OCI-M2 (cell line): Measurements from ENCODE around the gene SCARB1.

Source experiments
- DNase-seq: peaks from one replicate; lab custom pipeline; 2025; ENCODE audit not compliant: unreplicated experiment; lab: John Stamatoyannopoulos, UW

SCARB1 gene

DNA sequence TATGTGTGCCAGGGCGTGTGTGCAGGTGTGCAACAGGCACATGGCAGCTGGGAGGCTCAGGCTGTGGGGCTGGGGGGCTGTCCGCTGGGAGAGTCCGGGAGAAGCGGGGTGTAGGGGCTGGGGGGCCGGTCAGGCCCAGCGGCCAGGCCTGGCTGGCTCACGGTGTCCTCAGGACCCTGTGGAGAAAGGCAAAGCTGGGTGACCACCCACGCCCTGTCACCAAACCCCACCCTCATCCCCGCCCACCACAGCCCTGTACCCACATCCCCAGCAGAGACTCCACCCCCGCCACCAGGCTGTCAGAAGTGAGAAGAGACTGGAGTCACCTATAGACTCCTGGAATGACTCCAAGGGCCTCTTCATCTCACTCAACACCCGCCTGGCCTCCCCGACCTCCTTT lies 85.3 kb downstream of the SCARB1 start:
- no peak for DNase-seq

GRCh38 chr12:124777399-124778372 lies 86.0 kb downstream of the SCARB1 start:
- no peak for DNase-seq

- DNase-seq = no peak
These were observed 87.5 kb downstream of the SCARB1 start for GRCh38 chr12:124776125-124776513.

DNA sequence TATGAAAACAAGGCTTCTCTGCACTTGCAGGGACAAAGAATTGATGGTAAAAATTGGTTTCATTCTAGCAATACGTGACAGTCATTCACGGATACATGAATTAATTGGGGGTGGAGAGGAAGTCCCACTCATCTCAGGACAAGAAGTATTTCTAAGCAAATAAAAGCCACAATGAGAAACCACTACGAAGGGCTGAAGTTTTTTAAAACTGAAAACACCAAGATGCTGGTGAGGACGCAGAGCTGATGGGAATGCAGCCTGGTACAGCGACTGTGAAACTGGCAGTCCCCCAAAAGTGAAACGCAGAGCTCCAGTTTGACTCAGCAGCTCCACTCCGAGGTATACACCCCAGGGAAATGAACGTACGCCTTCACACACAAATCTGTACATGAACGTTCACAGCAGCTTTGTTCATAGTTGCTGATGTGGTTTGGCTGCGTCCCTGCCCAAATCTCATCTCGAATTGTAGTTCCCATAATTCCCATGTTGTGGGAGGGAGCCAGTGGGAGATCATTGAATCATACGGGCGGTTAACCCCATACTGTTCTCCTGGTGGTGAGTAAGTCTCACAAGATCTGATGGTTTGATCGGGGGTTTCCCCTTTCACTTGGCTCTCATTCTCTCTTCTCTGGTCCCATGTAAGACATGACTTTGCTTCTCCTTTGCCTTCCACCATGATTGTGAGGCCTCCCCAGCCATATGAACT lies 89.0 kb downstream of the SCARB1 start:
- no peak for DNase-seq

- no peak for DNase-seq
These were observed 89.6 kb downstream of the SCARB1 start for GRCh38 chr12:124774054-124774461.

GRCh38 chr12:124772289-124773170 lies 91.1 kb downstream of the SCARB1 start:
- DNase-seq = no peak

DNA sequence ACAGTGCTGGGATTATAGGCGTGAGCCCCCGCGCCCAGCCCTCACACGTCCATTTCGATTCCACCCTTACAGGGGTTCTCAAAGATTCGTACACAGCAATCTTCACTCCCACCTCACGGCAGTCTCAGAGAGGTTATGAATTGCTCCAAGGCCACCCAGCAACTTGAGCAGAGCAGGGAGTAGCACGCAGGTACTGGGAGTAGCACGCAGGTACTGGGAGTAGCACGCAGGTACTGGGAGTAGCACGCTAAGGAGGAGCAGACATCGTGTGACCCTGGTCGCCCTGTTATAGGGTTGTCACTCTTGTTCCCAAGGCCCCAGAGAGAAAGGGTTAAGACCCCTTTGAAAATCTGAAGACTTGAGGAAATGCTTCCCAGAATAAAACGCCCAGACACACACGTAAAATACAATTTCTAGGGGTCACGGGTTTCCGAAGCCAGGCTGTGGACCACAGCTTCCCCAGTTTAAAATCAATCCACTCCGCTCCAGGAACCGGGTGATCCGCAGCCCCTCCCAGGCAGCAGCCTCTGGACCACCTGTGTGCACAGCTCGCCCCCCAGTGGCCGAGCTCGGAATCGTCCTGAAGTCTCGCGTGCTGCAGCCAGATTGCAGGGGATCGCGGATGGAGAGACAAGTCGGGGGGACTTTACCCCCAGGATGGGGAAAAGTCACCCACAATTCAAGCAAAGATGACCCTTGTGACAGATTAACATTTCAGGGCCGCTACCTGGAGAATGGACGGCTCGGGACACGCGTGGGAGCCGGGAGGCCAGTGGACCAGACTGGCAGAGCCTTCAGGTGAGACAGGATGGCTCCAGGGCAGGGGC lies 92.0 kb downstream of the SCARB1 start:
- peak; percentile 19 for DNase-seq

- DNase-seq = no peak
These were observed 92.9 kb downstream of the SCARB1 start for GRCh38 chr12:124770728-124771127.

DNA sequence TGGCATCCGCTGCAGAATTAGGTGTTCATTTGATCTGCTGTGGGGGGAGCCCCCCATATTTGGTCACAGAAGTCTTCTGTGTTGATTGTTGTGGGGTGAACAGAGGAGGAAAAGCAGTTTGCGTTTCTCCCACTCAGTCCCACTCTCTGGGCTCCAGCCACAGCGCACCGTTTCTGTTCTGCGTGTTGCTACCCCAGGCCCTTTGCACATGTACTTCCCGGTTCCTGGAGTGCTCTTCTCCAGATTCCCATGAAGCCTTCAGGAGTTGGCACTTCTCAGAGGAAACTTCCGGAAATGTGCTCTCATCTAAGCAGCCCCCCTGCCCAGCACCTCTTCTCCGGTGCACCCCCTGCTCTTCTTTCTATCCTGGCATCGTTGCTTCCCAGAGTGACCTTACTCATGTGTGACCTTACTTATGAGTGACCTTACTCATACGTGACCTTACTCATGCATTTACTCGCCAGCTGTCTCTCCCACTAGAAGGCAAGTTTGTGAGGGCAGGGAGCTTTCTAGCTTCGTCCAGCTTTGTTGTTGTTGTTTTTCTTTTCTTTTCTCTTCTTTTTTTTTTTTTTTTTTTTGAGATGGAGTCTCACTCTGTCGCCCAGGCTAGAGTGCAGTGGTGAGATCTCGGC lies 93.7 kb downstream of the SCARB1 start:
- no peak for DNase-seq

- DNase-seq = no peak
These were observed 94.5 kb downstream of the SCARB1 start for GRCh38 chr12:124769163-124769530.

- no peak for DNase-seq
These were observed 95.1 kb downstream of the SCARB1 start for GRCh38 chr12:124768452-124769162.

GRCh38 chr12:124767066-124767821 lies 96.4 kb downstream of the SCARB1 start:
- DNase-seq = peak; percentile 11

DNA sequence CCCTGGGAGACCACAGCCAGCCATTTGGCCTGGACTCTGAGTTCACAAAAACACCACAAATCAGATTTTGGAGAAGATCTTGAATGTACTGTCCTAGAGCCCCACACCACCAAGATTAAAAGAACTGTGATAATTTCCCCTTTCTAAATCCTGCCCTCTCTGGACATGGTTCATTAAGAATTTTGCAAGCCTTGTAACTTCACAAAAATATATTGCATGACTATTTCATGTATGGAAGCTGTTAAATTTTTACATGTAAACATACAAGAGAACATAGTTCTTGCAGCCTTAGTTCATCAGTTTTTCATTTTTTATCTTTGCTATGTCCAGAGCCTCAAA lies 97.0 kb downstream of the SCARB1 start:
- DNase-seq = no peak

GRCh38 chr12:124765581-124766489 lies 97.8 kb downstream of the SCARB1 start:
- DNase-seq = no peak

DNA sequence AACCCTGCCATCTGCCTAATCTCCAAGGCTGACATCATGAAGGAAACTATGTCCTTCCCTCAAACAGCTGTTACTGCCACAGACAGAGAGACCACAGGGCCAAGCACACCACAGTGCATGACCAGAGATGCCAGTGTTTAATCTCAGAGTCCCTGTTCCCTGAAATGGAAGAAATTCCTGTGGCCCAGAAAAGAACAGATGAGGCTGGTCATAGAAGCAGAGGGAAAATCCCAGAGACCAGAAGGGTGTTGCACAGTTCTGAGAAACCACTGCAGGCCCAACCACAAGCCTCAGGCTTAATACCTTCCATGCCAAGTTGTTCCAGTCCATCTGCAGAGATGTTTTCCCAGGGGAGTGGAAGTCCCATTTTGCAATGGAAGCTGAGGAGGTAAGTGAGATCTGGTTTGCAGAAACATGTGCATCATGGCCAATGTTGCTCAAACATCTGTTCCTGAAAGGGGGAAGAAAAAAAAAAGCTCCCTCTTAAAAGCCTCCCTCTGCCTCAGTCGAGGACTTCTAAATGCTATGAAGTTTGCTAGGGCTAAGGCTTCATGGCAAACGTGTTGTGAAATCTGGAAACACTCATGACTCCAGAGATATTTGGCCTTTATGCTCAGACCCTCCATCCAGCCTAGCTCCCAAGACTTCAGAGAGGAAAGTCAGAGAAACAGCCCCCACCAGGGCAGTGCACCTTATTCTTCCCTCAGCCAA lies 98.6 kb downstream of the SCARB1 start:
- no peak for DNase-seq

GRCh38 chr12:124764451-124764850 lies 99.2 kb downstream of the SCARB1 start:
- no peak for DNase-seq

DNA sequence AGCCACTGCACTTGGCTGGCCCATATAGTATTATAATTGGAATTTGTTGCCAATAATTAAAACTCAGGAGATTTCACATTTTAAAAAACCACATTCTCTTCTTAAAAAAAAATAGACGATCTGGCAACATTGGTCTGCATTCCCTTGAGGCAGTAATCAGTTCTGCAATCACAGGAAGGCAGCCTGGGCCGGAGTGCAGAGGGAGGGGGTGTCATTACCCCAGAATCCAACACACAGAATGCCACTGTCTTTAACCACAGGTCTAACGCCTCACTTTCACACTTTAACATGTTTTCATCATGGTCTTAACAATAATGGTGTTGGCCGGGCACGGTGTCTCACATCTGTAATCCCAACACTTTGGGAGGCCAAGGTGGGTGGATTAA lies 100.1 kb downstream of the SCARB1 start:
- no peak for DNase-seq
